Trophoblast cell (in vitro differentiated cells and primary cell): ENCODE results near the gene CHMP6. TPM values are rescaled to one million over a fixed set of nuclear protein-coding genes. Genes with fewer than 3 reads are reported as not detected.

Experiments
- DNase-seq, 2 donors: peaks; one replicate each; pipeline ENCODE4 v3.0.0-alpha.2; 2016
- H2AFZ ChIP-seq: 2 replicates; pipeline ENCODE4 v1.6.1; 2013; ENCODE audit warnings: low read length, moderate library complexity, mild to moderate bottlenecking; ENCODE audit not compliant: insufficient read depth, poor library complexity
- H2AK5ac ChIP-seq: 2 replicates; pipeline ENCODE4 v1.6.1; 2013; ENCODE audit warnings: mild to moderate bottlenecking, low read length
- H2BK120ac ChIP-seq: 2 replicates; pipeline ENCODE4 v1.6.1; 2013; ENCODE audit warnings: low read length, mild to moderate bottlenecking, moderate library complexity; ENCODE audit not compliant: insufficient read depth, poor library complexity
- H2BK12ac ChIP-seq: 2 replicates; pipeline ENCODE4 v1.6.1; 2013; ENCODE audit warnings: mild to moderate bottlenecking, low read length, moderate library complexity
- H2BK5ac ChIP-seq: 2 replicates; pipeline ENCODE4 v1.6.1; 2013; ENCODE audit warnings: low read length, low read depth, moderate library complexity, mild to moderate bottlenecking; ENCODE audit not compliant: poor library complexity
- H3K14ac ChIP-seq: 2 replicates; pipeline ENCODE4 v1.6.1; 2013; ENCODE audit warnings: mild to moderate bottlenecking, low read length
- H3K18ac ChIP-seq: 2 replicates; pipeline ENCODE4 v1.6.1; 2013; ENCODE audit warnings: mild to moderate bottlenecking, low read length
- H3K23ac ChIP-seq: 2 replicates; pipeline ENCODE4 v1.6.1; 2013; ENCODE audit warnings: low read length
- H3K27ac ChIP-seq: 2 replicates; pipeline ENCODE4 v1.5.1; 2013; ENCODE audit warnings: low read depth, mild to moderate bottlenecking, inconsistent platforms, low read length, moderate library complexity
- H3K27me3 ChIP-seq: 2 replicates; pipeline ENCODE4 v1.6.1; 2013; ENCODE audit warnings: inconsistent platforms, mild to moderate bottlenecking, low read length, moderate library complexity; ENCODE audit not compliant: insufficient read depth
- H3K36me3 ChIP-seq, 2 experiments: 1 replicate in 1 of 2; 2 replicates in 1 of 2; pipeline ENCODE4 v1.6.1; 2013; ENCODE audit warnings: low read length in 2 of 2, mild to moderate bottlenecking in 2 of 2, moderate library complexity in 1 of 2; ENCODE audit not compliant: insufficient read depth in 2 of 2, control insufficient read depth in 1 of 2
- H3K4ac ChIP-seq: 2 replicates; pipeline ENCODE4 v1.6.1; 2013; ENCODE audit warnings: low read depth, mild to moderate bottlenecking, low read length, moderate library complexity
- H3K4me1 ChIP-seq, 2 experiments: 1 replicate in 1 of 2; 2 replicates in 1 of 2; pipeline ENCODE4 v1.6.1; 2013; ENCODE audit warnings: low read length in 2 of 2, mild to moderate bottlenecking in 2 of 2, moderate library complexity in 1 of 2; ENCODE audit not compliant: insufficient read depth in 2 of 2, control insufficient read depth in 1 of 2
- H3K4me2 ChIP-seq: 2 replicates; pipeline ENCODE4 v1.6.1; 2013; ENCODE audit warnings: inconsistent platforms, mild to moderate bottlenecking, low read length, moderate library complexity
- H3K4me3 ChIP-seq: 2 replicates; pipeline ENCODE4 v1.5.1; 2013; ENCODE audit warnings: mild to moderate bottlenecking, low read depth, low read length, inconsistent platforms
- H3K79me1 ChIP-seq: one replicate; pipeline ENCODE4 v1.6.1; 2013; ENCODE audit warnings: low read length
- H3K79me2 ChIP-seq: 2 replicates; pipeline ENCODE4 v1.6.1; 2013; ENCODE audit warnings: low read length, mild to moderate bottlenecking; ENCODE audit not compliant: control insufficient read depth, insufficient read depth, poor library complexity
- H3K9ac ChIP-seq: 2 replicates; pipeline ENCODE4 v1.6.1; 2013; ENCODE audit warnings: mild to moderate bottlenecking, low read length
- H3K9me3 ChIP-seq: 2 replicates; pipeline ENCODE4 v1.6.1; 2013; ENCODE audit warnings: low read depth, mild to moderate bottlenecking, control low read depth, inconsistent platforms, low read length; ENCODE audit not compliant: insufficient read depth
- H4K12ac ChIP-seq: 2 replicates; pipeline ENCODE4 v1.6.1; 2013; ENCODE audit warnings: low read depth, mild to moderate bottlenecking, low read length, moderate library complexity
- H4K8ac ChIP-seq: 2 replicates; pipeline ENCODE4 v1.6.1; 2013; ENCODE audit warnings: low read depth, mild to moderate bottlenecking, low read length, moderate library complexity
- H4K91ac ChIP-seq: one replicate; pipeline ENCODE4 v1.6.1; 2013; ENCODE audit warnings: low read depth, mild to moderate bottlenecking, low read length, moderate library complexity
- WGBS: extraction: QIAGEN DNeasy Blood & Tissue Kit; methylation state at CpG from one replicate; pipeline ENCODE4 v1.1.7; 2013; ENCODE audit warnings: missing lambda C conversion rate; ENCODE audit not compliant: insufficient read length, insufficient coverage; ENCODE audit errors: extremely low coverage; 5-methylcytosine and 5-hydroxymethylcytosine counted together
- polyA plus RNA-seq: library from polyadenylated mRNA; stranded (reverse); fragments of 200-250 nt; gene quantifications from 2 replicates; pipeline ENCODE4 v1.2.3, GENCODE V29; 2013

The CHMP6 gene
- 10.3 and 10.7 TPM in 2 replicates for polyA plus RNA-seq

- Histone ChIP-seq H3K9me3 (peaks cover 3% of the 10 kb centered on the region), H2BK120ac (peak within 1 kb of the TSS; percentile 47), H2BK5ac (no peak within 1 kb of the TSS), H3K18ac (peak within 1 kb of the TSS; percentile 69), H2BK12ac (no peak within 1 kb of the TSS), H4K91ac (peak within 1 kb of the TSS; percentile 77), H3K14ac (peak within 1 kb of the TSS; percentile 53), H2AFZ (peak within 1 kb of the TSS; percentile 96), H2AK5ac (peak within 1 kb of the TSS; percentile 50), H3K79me2 (peaks cover 5% of the 10 kb centered on the region), H4K8ac (peak within 1 kb of the TSS; percentile 95), H3K79me1 (peaks cover 4% of the 10 kb centered on the region), H3K9ac (peak within 1 kb of the TSS; percentile 84), H3K4me2 (peak within 1 kb of the TSS; percentile 95), H3K36me3 (peaks cover 17 to 19% of the 10 kb centered on the region in 2 experiments), H3K4me1 (peaks cover 3% of the 10 kb centered on the region in 2 experiments), H3K23ac (no peak within 1 kb of the TSS), H3K4ac (peak within 1 kb of the TSS; percentile 60), H3K27ac (no peak within 1 kb of the TSS), H3K27me3 (peaks cover 4% of the 10 kb centered on the region), H3K4me3 (peak within 1 kb of the TSS; percentile 89), H4K12ac (peak within 1 kb of the TSS; percentile 77)
- WGBS = no CpG with 5 or more reads among the region's 66 CpGs
- peak; percentile 48 to 83 for DNase-seq
Observed at GRCh38 chr17:80991645-80992076, at the start of gene CHMP6. CHMP6 (plus strand) TSS chr17:80991841; CDS start chr17:80991919, 78 bp downstream.

- Histone ChIP-seq H3K4me1 (no peaks in the 10 kb centered on the region), H3K14ac (no peak overlapping the region), H2AK5ac (no peak overlapping the region), H2BK12ac (no peak overlapping the region), H2BK5ac (no peak overlapping the region), H3K79me2 (no peaks in the 10 kb centered on the region), H3K4me3 (no peak overlapping the region), H3K36me3 (peaks cover 3 to 23% of the 10 kb centered on the region in 2 experiments), H4K8ac (no peak overlapping the region), H3K27me3 (no peaks in the 10 kb centered on the region), H2AFZ (no peak overlapping the region), H4K91ac (no peak overlapping the region), H2BK120ac (no peak overlapping the region), H3K4ac (no peak overlapping the region), H3K9ac (no peak overlapping the region), H3K23ac (no peak overlapping the region), H3K4me2 (no peak overlapping the region), H3K9me3 (peaks cover 4% of the 10 kb centered on the region), H3K79me1 (no peaks in the 10 kb centered on the region), H3K27ac (no peak overlapping the region), H3K18ac (no peak overlapping the region), H4K12ac (no peak overlapping the region)
- WGBS = no CpG with 5 or more reads among the region's 38 CpGs
- DNase-seq = no peak
Observed at GRCh38 chr17:80942423-80943345, 49.0 kb upstream of the CHMP6 start.

- Histone ChIP-seq H4K8ac (no peak overlapping the region), H2AK5ac (no peak overlapping the region), H2BK12ac (no peak overlapping the region), H2AFZ (no peak overlapping the region), H3K14ac (no peak overlapping the region), H3K36me3 (peaks cover 3 to 30% of the 10 kb centered on the region in 2 experiments), H3K23ac (no peak overlapping the region), H3K4me3 (no peak overlapping the region), H3K9ac (no peak overlapping the region), H2BK120ac (no peak overlapping the region), H3K4me1 (no peaks in the 10 kb centered on the region), H3K9me3 (peaks cover 4% of the 10 kb centered on the region), H3K4ac (no peak overlapping the region), H3K27me3 (no peaks in the 10 kb centered on the region), H3K27ac (no peak overlapping the region), H3K79me1 (no peaks in the 10 kb centered on the region), H3K79me2 (no peaks in the 10 kb centered on the region), H3K4me2 (no peak overlapping the region), H2BK5ac (no peak overlapping the region), H3K18ac (no peak overlapping the region), H4K91ac (no peak overlapping the region), H4K12ac (no peak overlapping the region)
- WGBS = no CpG with 5 or more reads among the region's 17 CpGs
- no peak for DNase-seq
Observed at GRCh38 chr17:80943346-80944145, 48.1 kb upstream of the CHMP6 start.

- no peak for DNase-seq
- H3K4me1 ChIP-seq = no peaks in the 10 kb centered on the region
- WGBS = no CpG with 5 or more reads among the region's 9 CpGs
Observed at GRCh38 chr17:80944326-80944725, 47.3 kb upstream of the CHMP6 start.

More at GRCh38 chr17:80944326-80944725, 47.3 kb upstream of the CHMP6 start:
- no peak overlapping the region for H3K14ac ChIP-seq
- H2BK12ac ChIP-seq = no peak overlapping the region
- no peak overlapping the region for H4K12ac ChIP-seq
- no peak overlapping the region for H3K4me3 ChIP-seq
- no peak overlapping the region for H3K4me2 ChIP-seq
- no peak overlapping the region for H2BK5ac ChIP-seq
- no peak overlapping the region for H3K9ac ChIP-seq
- H4K91ac ChIP-seq = no peak overlapping the region
- H4K8ac ChIP-seq = no peak overlapping the region
- H3K36me3 ChIP-seq = peaks cover 5 to 30% of the 10 kb centered on the region in 2 experiments
- H3K27me3 ChIP-seq = no peaks in the 10 kb centered on the region
- H3K4ac ChIP-seq = no peak overlapping the region
- H3K18ac ChIP-seq = no peak overlapping the region
- no peaks in the 10 kb centered on the region for H3K79me1 ChIP-seq
- no peaks in the 10 kb centered on the region for H3K79me2 ChIP-seq
- no peak overlapping the region for H3K27ac ChIP-seq
- no peak overlapping the region for H2AFZ ChIP-seq
- H3K9me3 ChIP-seq = peaks cover 4% of the 10 kb centered on the region
- no peak overlapping the region for H2AK5ac ChIP-seq
- no peak overlapping the region for H3K23ac ChIP-seq
- no peak overlapping the region for H2BK120ac ChIP-seq
